Myocyte (in vitro differentiated cells): ENCODE data around the gene A2M. TPM values are rescaled to one million over a fixed set of nuclear protein-coding genes. Genes with fewer than 3 reads are reported as not detected.

Source experiments
- DNase-seq: peaks from one replicate; pipeline ENCODE4 v3.0.0-alpha.2; 2012; ENCODE audit warnings: low read depth
- polyA plus RNA-seq: library from polyadenylated mRNA; unstranded; fragments of >200 nt; gene quantifications from one replicate; pipeline ENCODE4 v1.2.1, GENCODE V29; 2012; ENCODE audit warnings: missing spikeins
- total RNA-seq: library from RNA; depleted of rRNA; stranded (reverse); fragments of >200 nt; gene quantifications from 2 replicates; pipeline ENCODE4 v1.2.3, GENCODE V29; 2014

The A2M gene
- total RNA-seq: 0.99 and 18.9 TPM in 2 replicates
- polyA plus RNA-seq: 19.8 TPM

- DNase-seq: peak; percentile 36
These were observed at the start of gene A2M for GRCh38 chr12:9115731-9116559. A2M (minus strand) TSS chr12:9115919; CDS start chr12:9115849, 70 bp downstream.

GRCh38 chr12:9163392-9163791, 47.7 kb upstream of the A2M start:
- no peak for DNase-seq

- DNase-seq: no peak
These were observed 40.4 kb upstream of the A2M start for GRCh38 chr12:9156119-9156518.

GRCh38 chr12:9149372-9149771, 33.7 kb upstream of the A2M start:
- no peak for DNase-seq

GRCh38 chr12:9148926-9149325, 33.2 kb upstream of the A2M start:
- DNase-seq: peak; percentile 52

- no peak for DNase-seq
These were observed 31.7 kb upstream of the A2M start for GRCh38 chr12:9147461-9147860.

- DNase-seq: peak; percentile 83
These were observed 29.0 kb upstream of the A2M start for GRCh38 chr12:9144730-9145106.

- peak; percentile 37 for DNase-seq
These were observed 28.4 kb upstream of the A2M start for GRCh38 chr12:9143929-9144729.

GRCh38 chr12:9143137-9143536, 27.4 kb upstream of the A2M start:
- DNase-seq: no peak

GRCh38 chr12:9139588-9140290, 24.0 kb upstream of the A2M start:
- peak; percentile 73 for DNase-seq

GRCh38 chr12:9135903-9136310, 20.2 kb upstream of the A2M start:
- no peak for DNase-seq

GRCh38 chr12:9134981-9135628, 19.4 kb upstream of the A2M start:
- DNase-seq: peak; percentile 21

- no peak for DNase-seq
These were observed 17.6 kb upstream of the A2M start for GRCh38 chr12:9133216-9133916.

GRCh38 chr12:9132008-9132535, 16.4 kb upstream of the A2M start:
- DNase-seq: no peak

GRCh38 chr12:9130244-9130643, 14.5 kb upstream of the A2M start:
- no peak for DNase-seq

GRCh38 chr12:9127936-9128663, 12.4 kb upstream of the A2M start:
- no peak for DNase-seq

- DNase-seq: no peak
These were observed 11.8 kb upstream of the A2M start for GRCh38 chr12:9127484-9127883.

GRCh38 chr12:9124383-9125031, 8.8 kb upstream of the A2M start:
- no peak for DNase-seq

- no peak for DNase-seq
These were observed 8.2 kb upstream of the A2M start for GRCh38 chr12:9123781-9124382.
